GF-D8 (cell line): Measurements from ENCODE around the gene LRRC56.

ENCODE experiments used
- DNase-seq: peaks from one replicate; lab custom pipeline; 2025; lab: John Stamatoyannopoulos, UW

LRRC56 gene

GRCh38 chr11:539971-540481, 2.7 kb downstream of the LRRC56 start:
- DNase-seq = no peak

GRCh38 chr11:540583-541432, 3.5 kb downstream of the LRRC56 start:
- no peak for DNase-seq

- no peak for DNase-seq
Observed at GRCh38 chr11:541433-541885, 4.1 kb downstream of the LRRC56 start.

- no peak for DNase-seq
Observed at GRCh38 chr11:544817-545166, 7.5 kb downstream of the LRRC56 start.

GRCh38 chr11:545171-545570, 7.8 kb downstream of the LRRC56 start:
- no peak for DNase-seq

- no peak for DNase-seq
Observed at GRCh38 chr11:548700-549603, 11.6 kb downstream of the LRRC56 start.

GRCh38 chr11:550021-550745, 12.9 kb downstream of the LRRC56 start:
- DNase-seq = no peak

- DNase-seq = no peak
Observed at GRCh38 chr11:550746-551085, 13.4 kb downstream of the LRRC56 start.

- DNase-seq = no peak
Observed at GRCh38 chr11:551131-551530, 13.8 kb downstream of the LRRC56 start.

- no peak for DNase-seq
Observed at GRCh38 chr11:551596-551995, 14.3 kb downstream of the LRRC56 start.

GRCh38 chr11:553083-553987, 16.0 kb downstream of the LRRC56 start:
- DNase-seq = no peak

- no peak for DNase-seq
Observed at GRCh38 chr11:553988-554340, 16.6 kb downstream of the LRRC56 start.

- DNase-seq = no peak
Observed at GRCh38 chr11:554428-555226, 17.3 kb downstream of the LRRC56 start.

GRCh38 chr11:555227-555779, 18.0 kb downstream of the LRRC56 start:
- no peak for DNase-seq

- DNase-seq = no peak
Observed at GRCh38 chr11:555780-556661, 18.7 kb downstream of the LRRC56 start.

GRCh38 chr11:556662-557256, 19.4 kb downstream of the LRRC56 start:
- DNase-seq = no peak

GRCh38 chr11:557328-558132, 20.2 kb downstream of the LRRC56 start:
- no peak for DNase-seq

- no peak for DNase-seq
Observed at GRCh38 chr11:558503-558902, 21.2 kb downstream of the LRRC56 start.
